ENCODE data around the gene IGF1.

DNA sequence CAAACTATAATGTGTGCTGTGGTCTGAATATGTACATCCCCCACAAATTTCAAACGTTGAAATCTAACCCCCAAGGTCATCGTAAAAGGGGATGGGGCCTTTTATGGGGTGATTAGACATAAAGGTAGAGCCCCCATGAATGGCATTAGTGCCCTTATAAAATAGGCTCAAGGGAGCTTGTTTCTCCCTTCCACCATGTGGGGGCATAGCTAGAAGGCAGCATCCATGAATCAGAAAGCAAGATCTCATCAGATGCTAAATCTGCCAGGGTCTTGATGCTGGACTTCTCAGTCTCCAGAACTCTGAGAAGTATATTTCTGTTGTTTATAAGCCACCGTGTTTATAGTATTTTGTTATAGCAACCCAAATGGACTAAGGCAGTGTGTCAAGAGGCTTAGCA is 33.4 kb upstream of the IGF1 start:
- TF ChIP-seq SIN3A (IDR thresholded peaks at IDR 0.05; ENCODE audit: borderline replicate concordance, insufficient read depth, low read length) (no peak), REST (IDR thresholded peaks at IDR 0.05; ENCODE audit: insufficient read depth in 1 of 2, low read depth in 2 of 2, low read length in 2 of 2) (no peak), POLR2AphosphoS5 (IDR thresholded peaks at IDR 0.05; ENCODE audit: low read depth, low read length) (no peak), TAF1 (IDR thresholded peaks at IDR 0.05; ENCODE audit: borderline replicate concordance, insufficient read depth, low read length) (no peak), FOXP2 (optimal IDR thresholded peaks at IDR 0.05; ENCODE audit: borderline replicate concordance, extremely low read depth, extremely low read length, insufficient read depth) (no peak)

All from PFSK-1 (cell line).